Vagina (tissue), 2 donors: ENCODE results near the gene HES5. TPM values are rescaled to one million over a fixed set of nuclear protein-coding genes. Genes with fewer than 3 reads are reported as not detected.
A peak's percentile ranks its signal among the peaks of the same experiment; 100 is the strongest.

Experiments
- DNase-seq, 2 donors: peaks; one replicate each; pipeline ENCODE4 v3.0.0-alpha.2; 2017; ENCODE audit errors: extremely low spot score in 2 of 2
- H3K27ac ChIP-seq: fragments of 200-600 bp; sonication (generic); one replicate; pipeline ENCODE4 v1.5.1; 2019
- H3K27me3 ChIP-seq: fragments of 200-600 bp; sonication (generic); one replicate; pipeline ENCODE4 v1.5.1; 2019
- H3K36me3 ChIP-seq, 2 donors: fragments of 200-600 bp; sonication (generic); one replicate each; pipeline ENCODE4 v1.5.1; 2017 to 2019
- H3K4me1 ChIP-seq: fragments of 200-600 bp; sonication (generic); one replicate; pipeline ENCODE4 v1.5.1; 2019
- H3K4me3 ChIP-seq, 2 donors: fragments of 200-600 bp; sonication (generic); 1 replicate in 1 of 2; 2 replicates in 1 of 2; pipeline ENCODE4 v1.5.1; 2016 to 2019
- H3K9me3 ChIP-seq: fragments of 200-600 bp; sonication (generic); one replicate; pipeline ENCODE4 v1.5.1; 2019
- CTCF ChIP-seq, 3 experiments: fragments of 450-650 bp in 2 of 3; fragments of 200-600 bp in 1 of 3; sonication (generic) in 1 of 3; IDR thresholded peaks; one replicate each; pipeline ENCODE4 v1.5.1; 2017 to 2019; ENCODE audit warnings: antibody characterized with exemption in 3 of 3, mild to moderate bottlenecking in 2 of 3, moderate library complexity in 2 of 3
- POLR2A ChIP-seq, 2 donors: fragments of 450-650 bp; IDR thresholded peaks; one replicate each; pipeline ENCODE4 v1.6.1; 2017; ENCODE audit warnings: antibody characterized with exemption in 2 of 2, mild to moderate bottlenecking in 2 of 2, moderate library complexity in 2 of 2
- POLR2AphosphoS5 ChIP-seq, 2 donors: sonication (generic); formaldehyde crosslinking; IDR thresholded peaks; one replicate each; pipeline ENCODE4 v1.9.0; 2017; ENCODE audit warnings: antibody characterized with exemption in 2 of 2, mild to moderate bottlenecking in 2 of 2, low read depth in 1 of 2; ENCODE audit not compliant: insufficient read depth in 1 of 2
- intact Hi-C: fragments of 100-400 bp; cut with DNase I; formaldehyde crosslinking; loops from one replicate; pipeline ENCODE4 v1.15.1; 2023
- total RNA-seq: library from RNA; depleted of rRNA; stranded (reverse); fragments of >200 nt; gene quantifications from one replicate; pipeline ENCODE4 v1.2.3, GENCODE V29; 2016

The HES5 gene
- total RNA-seq, 1 donor from 2014 or later, result not detected

GRCh38 chr1:2528016-2528415 lies 2.0 kb downstream of the HES5 start:
- Histone ChIP-seq H3K9me3 (no peaks in the 10 kb centered on the region), H3K4me3 (no peak overlapping the region), H3K4me1 (peaks cover 78% of the 10 kb centered on the region), H3K27ac (peak overlapping the region; percentile 27), H3K36me3 (no peaks in the 10 kb centered on the region), H3K27me3 (no peaks in the 10 kb centered on the region)
- TF ChIP-seq CTCF (IDR thresholded peaks at IDR 0.05) (no peak), POLR2A (IDR thresholded peaks at IDR 0.05) (no peak), POLR2AphosphoS5 (IDR thresholded peaks at IDR 0.05; ENCODE audit: insufficient read depth in 1 of 2, low read depth in 1 of 2) (no peak)
- intact Hi-C loops, result loop anchor here (5.0 kb wide), 1 partner anchor 116 kb away; the partner anchor contains the start of gene PEX10
- no peak for DNase-seq

GRCh38 chr1:2527556-2527860 lies 2.6 kb downstream of the HES5 start:
- no peaks in the 10 kb centered on the region for H3K27me3 ChIP-seq

GRCh38 chr1:2526824-2527555 lies 3.1 kb downstream of the HES5 start:
- H3K4me3 ChIP-seq, result peak overlapping the region; percentile 81 to 87
- no peaks in the 10 kb centered on the region for H3K36me3 ChIP-seq
- no peaks in the 10 kb centered on the region for H3K9me3 ChIP-seq
- no peaks in the 10 kb centered on the region for H3K27me3 ChIP-seq
- H3K27ac ChIP-seq, result peak overlapping the region; percentile 77
- intact Hi-C loops, result loop anchor here (5.0 kb wide), 1 partner anchor 115 kb away; the partner anchor contains the start of gene PEX10
- H3K4me1 ChIP-seq, result peaks cover 72% of the 10 kb centered on the region
- no peak for DNase-seq
- TF ChIP-seq POLR2AphosphoS5 (IDR thresholded peaks at IDR 0.05; ENCODE audit: insufficient read depth in 1 of 2, low read depth in 1 of 2), result no peak
- TF ChIP-seq POLR2A (IDR thresholded peaks at IDR 0.05), result no peak
- no peak for TF ChIP-seq CTCF (IDR thresholded peaks at IDR 0.05)

More at GRCh38 chr1:2527556-2527860, 2.6 kb downstream of the HES5 start:
- Histone ChIP-seq H3K9me3 (no peaks in the 10 kb centered on the region), H3K4me1 (peaks cover 74% of the 10 kb centered on the region), H3K36me3 (no peaks in the 10 kb centered on the region), H3K27ac (no peak overlapping the region), H3K4me3 (no peak overlapping the region)
- no peak for TF ChIP-seq POLR2A (IDR thresholded peaks at IDR 0.05)
- no peak for DNase-seq
- intact Hi-C loops, result loop anchor here (5.0 kb wide), 1 partner anchor 115 kb away; the partner anchor contains the start of gene PEX10

GRCh38 chr1:2525920-2526823 lies 3.9 kb downstream of the HES5 start, which contains the start of gene PANK4:
Gene PANK4 (minus strand): TSS chr1:2526596. CDS start chr1:2526587, 9 bp downstream.
- Histone ChIP-seq H3K36me3 (peaks cover 0 to 7% of the 10 kb centered on the region in 2 donors), H3K4me3 (peak within 1 kb of the TSS; percentile 81 to 87), H3K9me3 (no peaks in the 10 kb centered on the region), H3K27me3 (no peaks in the 10 kb centered on the region), H3K27ac (peak within 1 kb of the TSS; percentile 81), H3K4me1 (peaks cover 66% of the 10 kb centered on the region)
- intact Hi-C loops, result loop anchor here (5.0 kb wide), 1 partner anchor 114 kb away; the partner anchor contains the start of gene PEX10
- DNase-seq, result peak in 1 of 2 donors; percentile 91
- peak in 1 of 2 donors; percentile 50 for TF ChIP-seq POLR2AphosphoS5 (IDR thresholded peaks at IDR 0.05; ENCODE audit: insufficient read depth in 1 of 2, low read depth in 1 of 2)
- TF ChIP-seq CTCF (IDR thresholded peaks at IDR 0.05), result no peak
- TF ChIP-seq POLR2A (IDR thresholded peaks at IDR 0.05), result peak in 1 of 2 donors; percentile 61

- no peak for DNase-seq
- Histone ChIP-seq H3K27ac (peak overlapping the region; percentile 81), H3K4me3 (peak overlapping the region; percentile 81 to 87), H3K9me3 (no peaks in the 10 kb centered on the region), H3K4me1 (peaks cover 60% of the 10 kb centered on the region), H3K36me3 (peaks cover 0 to 13% of the 10 kb centered on the region in 2 donors), H3K27me3 (no peaks in the 10 kb centered on the region)
- intact Hi-C loops, result loop anchor here (5.0 kb wide), 1 partner anchor 113 kb away; the partner anchor contains the start of gene PEX10
- TF ChIP-seq CTCF (IDR thresholded peaks at IDR 0.05) (no peak), POLR2A (IDR thresholded peaks at IDR 0.05) (no peak), POLR2AphosphoS5 (IDR thresholded peaks at IDR 0.05; ENCODE audit: insufficient read depth in 1 of 2, low read depth in 1 of 2) (no peak)
Observed at GRCh38 chr1:2525572-2525919, 4.5 kb downstream of the HES5 start.
